OCI-LY7 (cell line): ENCODE data around the gene SMG6. TPM values are rescaled to one million over a fixed set of nuclear protein-coding genes. Genes with fewer than 3 reads are reported as not detected.

Experiments used
- BruUV-seq: library from RNA; stranded (reverse); fragments of 400-500 nt; replicated peaks from 2 replicates; lab custom pipeline; 2021; lab: Mats Ljungman, UMichigan
- CTCF ChIA-PET: fragments of 300-600 bp; sonication (Branson Sonifier 250); formaldehyde crosslinking; loops from one replicate; lab custom pipeline; 2022; ENCODE audit warnings: antibody characterized with exemption; ENCODE audit not compliant: unreplicated experiment; lab: Charles Lee
- POLR2A ChIA-PET: fragments of 300-600 bp; sonication (Branson Sonifier 250); formaldehyde crosslinking; loops from one replicate; lab custom pipeline; 2022; ENCODE audit warnings: antibody characterized with exemption; lab: Charles Lee
- DNase-seq: peaks from one replicate; pipeline ENCODE4 v3.0.0-alpha.2; 2015; ENCODE audit warnings: low spot score
- H2AFZ ChIP-seq: fragments of 200-600 bp; sonication (generic), shearing (Covaris generic); 2 replicates; pipeline ENCODE4 v1.6.1; 2014; ENCODE audit warnings: mild to moderate bottlenecking, antibody characterized with exemption, low read length, moderate library complexity
- H3K27ac ChIP-seq: fragments of 200-600 bp; sonication (generic); 2 replicates; pipeline ENCODE4 v1.5.1; 2014; ENCODE audit warnings: mixed run types, low read depth, mild to moderate bottlenecking, moderate library complexity, low read length, inconsistent platforms; ENCODE audit not compliant: poor library complexity, severe bottlenecking
- H3K36me3 ChIP-seq: fragments of 200-600 bp; sonication (generic); 2 replicates; pipeline ENCODE4 v1.6.1; 2014; ENCODE audit warnings: mild to moderate bottlenecking, antibody characterized with exemption, low read length, moderate library complexity, mixed read lengths; ENCODE audit not compliant: insufficient read depth
- H3K4me1 ChIP-seq: fragments of 200-600 bp; sonication (generic); 2 replicates; pipeline ENCODE4 v1.5.1; 2014; ENCODE audit warnings: mild to moderate bottlenecking, low read length; ENCODE audit not compliant: insufficient read depth, poor library complexity, severe bottlenecking
- H3K4me2 ChIP-seq: fragments of 200-600 bp; sonication (generic); 2 replicates; pipeline ENCODE4 v1.6.1; 2014; ENCODE audit warnings: mild to moderate bottlenecking, low read length
- H3K4me3 ChIP-seq: fragments of 200-600 bp; sonication (generic); 2 replicates; pipeline ENCODE4 v1.5.1; 2014; ENCODE audit warnings: mild to moderate bottlenecking, low read depth, low read length; ENCODE audit not compliant: poor library complexity, severe bottlenecking
- H3K79me2 ChIP-seq: fragments of 200-600 bp; sonication (generic); 2 replicates; pipeline ENCODE4 v1.6.1; 2016; ENCODE audit warnings: low read depth, mild to moderate bottlenecking, low read length, moderate library complexity, mixed read lengths; ENCODE audit not compliant: insufficient read depth
- H3K9me2 ChIP-seq: fragments of 200-600 bp; sonication (generic); 2 replicates; pipeline ENCODE4 v1.6.1; 2016; ENCODE audit warnings: mild to moderate bottlenecking, low read length, mixed read lengths; ENCODE audit not compliant: insufficient read depth
- H3K9me3 ChIP-seq: fragments of 200-600 bp; sonication (generic); 2 replicates; pipeline ENCODE4 v1.6.1; 2014; ENCODE audit warnings: mild to moderate bottlenecking, mixed run types, low read length, mixed read lengths
- H4K20me1 ChIP-seq: fragments of 200-600 bp; sonication (generic); 2 replicates; pipeline ENCODE4 v1.6.1; 2014; ENCODE audit warnings: mild to moderate bottlenecking, antibody characterized with exemption, low read length, moderate library complexity, mixed read lengths; ENCODE audit not compliant: insufficient read depth
- EZH2phosphoT487 ChIP-seq: fragments of 200-600 bp; sonication (generic); IDR thresholded peaks from 2 replicates; pipeline ENCODE4 v1.6.1; 2018; ENCODE audit warnings: low read depth, borderline replicate concordance, mild to moderate bottlenecking, mixed run types, antibody characterized with exemption, low read length, moderate library complexity, mixed read lengths
- intact Hi-C: fragments of 100-400 bp; cut with micrococcal nuclease; formaldehyde crosslinking; loops from one replicate; pipeline ENCODE4 v1.10.0; 2022; ENCODE audit not compliant: unreplicated experiment
- total RNA-seq, 2 experiments: library from RNA; depleted of rRNA in 1 of 2; stranded (reverse); fragments of >200 nt in 1 of 2; shearing (Covaris generic) in 1 of 2; gene quantifications; 2 replicates each; pipeline ENCODE4 v1.2.3, GENCODE V29; 2014 to 2022
- TF ChIP-seq, protein P1 (sequence below): fragments of 200-600 bp; sonication (generic); conservative IDR thresholded peaks from 2 replicates; pipeline ENCODE4 v1.5.1; 2014; ENCODE audit warnings: mild to moderate bottlenecking, antibody characterized with exemption, low read length, moderate library complexity, mixed read lengths

Gene SMG6
- total RNA-seq, 2 experiments from 2014 or later: 12.5 to 17.8 TPM

DNA sequence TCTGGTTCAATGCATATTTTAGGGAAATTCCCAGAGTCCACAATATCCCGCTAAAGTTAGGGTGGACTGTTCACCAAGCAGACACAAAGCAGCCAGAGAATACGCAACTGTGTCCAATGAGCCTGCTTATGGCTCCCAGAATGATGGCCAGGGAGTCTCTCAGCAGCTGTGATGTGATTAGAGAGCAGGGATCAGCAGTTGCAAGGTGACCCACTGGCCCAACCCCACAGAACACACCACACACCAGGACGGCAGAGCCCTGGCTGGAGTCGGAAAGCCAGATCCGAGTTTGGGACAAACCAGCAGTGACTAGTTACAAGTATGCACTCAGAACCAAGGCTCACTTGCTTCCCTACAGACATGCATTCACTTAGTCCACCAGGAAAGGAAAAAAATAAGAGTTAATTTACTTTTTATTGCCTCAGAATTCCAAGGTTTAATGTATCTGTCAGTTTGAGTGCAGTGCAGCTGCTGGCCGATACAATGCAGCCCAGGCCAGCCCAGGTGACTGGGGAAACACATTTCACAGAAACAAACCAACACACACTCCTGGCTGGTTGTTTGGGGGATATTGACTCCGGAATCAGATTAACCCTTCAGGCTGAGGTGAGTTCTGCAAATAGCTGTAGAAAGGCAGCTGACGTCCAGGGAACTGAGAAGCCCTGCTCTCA lies 127.0 kb downstream of the SMG6 start:
- H3K4me2 ChIP-seq: no peak overlapping the region
- no peaks in the 10 kb centered on the region for H3K9me3 ChIP-seq
- H3K9me2 ChIP-seq: no peaks in the 10 kb centered on the region
- TF ChIP-seq, protein P1, sequence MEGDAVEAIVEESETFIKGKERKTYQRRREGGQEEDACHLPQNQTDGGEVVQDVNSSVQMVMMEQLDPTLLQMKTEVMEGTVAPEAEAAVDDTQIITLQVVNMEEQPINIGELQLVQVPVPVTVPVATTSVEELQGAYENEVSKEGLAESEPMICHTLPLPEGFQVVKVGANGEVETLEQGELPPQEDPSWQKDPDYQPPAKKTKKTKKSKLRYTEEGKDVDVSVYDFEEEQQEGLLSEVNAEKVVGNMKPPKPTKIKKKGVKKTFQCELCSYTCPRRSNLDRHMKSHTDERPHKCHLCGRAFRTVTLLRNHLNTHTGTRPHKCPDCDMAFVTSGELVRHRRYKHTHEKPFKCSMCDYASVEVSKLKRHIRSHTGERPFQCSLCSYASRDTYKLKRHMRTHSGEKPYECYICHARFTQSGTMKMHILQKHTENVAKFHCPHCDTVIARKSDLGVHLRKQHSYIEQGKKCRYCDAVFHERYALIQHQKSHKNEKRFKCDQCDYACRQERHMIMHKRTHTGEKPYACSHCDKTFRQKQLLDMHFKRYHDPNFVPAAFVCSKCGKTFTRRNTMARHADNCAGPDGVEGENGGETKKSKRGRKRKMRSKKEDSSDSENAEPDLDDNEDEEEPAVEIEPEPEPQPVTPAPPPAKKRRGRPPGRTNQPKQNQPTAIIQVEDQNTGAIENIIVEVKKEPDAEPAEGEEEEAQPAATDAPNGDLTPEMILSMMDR: no peak
- no peak for TF ChIP-seq EZH2phosphoT487
- H2AFZ ChIP-seq: no peak overlapping the region
- no peak overlapping the region for H3K4me3 ChIP-seq
- no peaks in the 10 kb centered on the region for H3K79me2 ChIP-seq
- POLR2A ChIA-PET: interaction anchor here (0.6 kb wide), 1 partner anchor 98 kb away, joined by 3 read pairs; no protein-coding TSS in a partner anchor
- intact Hi-C loops: no loop called here
- H4K20me1 ChIP-seq: no peaks in the 10 kb centered on the region
- no peaks in the 10 kb centered on the region for H3K36me3 ChIP-seq
- CTCF ChIA-PET: no interaction called here
- no peak for DNase-seq
- no peaks in the 10 kb centered on the region for H3K4me1 ChIP-seq
- no peak overlapping the region for H3K27ac ChIP-seq
- BruUV-seq: no TSS peak

DNA sequence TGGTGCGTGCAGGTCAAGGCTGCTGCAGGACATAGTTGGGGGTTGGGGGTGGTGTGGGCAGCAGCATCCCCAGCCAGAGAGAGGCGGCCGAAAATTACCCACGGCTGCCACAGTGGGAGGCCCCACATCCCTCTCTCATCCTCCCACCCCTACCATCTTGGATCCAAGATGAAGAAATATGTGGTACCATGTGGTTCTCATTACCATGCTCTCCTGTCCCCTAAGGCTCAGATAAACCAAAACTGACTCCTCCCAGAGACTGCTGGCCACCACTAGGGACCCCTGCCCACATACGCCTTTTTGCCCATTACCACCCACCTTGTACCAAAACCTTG lies 128.3 kb downstream of the SMG6 start:
- intact Hi-C loops: no loop called here
- ChIA-PET CTCF (no interaction called here), POLR2A (no interaction called here)
- no peak for DNase-seq
- H3K36me3 ChIP-seq: no peaks in the 10 kb centered on the region
- TF ChIP-seq EZH2phosphoT487: no peak
- TF ChIP-seq, protein P1: no peak
- no peaks in the 10 kb centered on the region for H3K9me2 ChIP-seq
- BruUV-seq: no TSS peak
- H3K79me2 ChIP-seq: no peaks in the 10 kb centered on the region
- no peak overlapping the region for H3K4me3 ChIP-seq
- H3K9me3 ChIP-seq: no peaks in the 10 kb centered on the region
- no peak overlapping the region for H3K27ac ChIP-seq
- no peaks in the 10 kb centered on the region for H3K4me1 ChIP-seq
- H4K20me1 ChIP-seq: no peaks in the 10 kb centered on the region
- no peak overlapping the region for H2AFZ ChIP-seq
- no peak overlapping the region for H3K4me2 ChIP-seq

DNA sequence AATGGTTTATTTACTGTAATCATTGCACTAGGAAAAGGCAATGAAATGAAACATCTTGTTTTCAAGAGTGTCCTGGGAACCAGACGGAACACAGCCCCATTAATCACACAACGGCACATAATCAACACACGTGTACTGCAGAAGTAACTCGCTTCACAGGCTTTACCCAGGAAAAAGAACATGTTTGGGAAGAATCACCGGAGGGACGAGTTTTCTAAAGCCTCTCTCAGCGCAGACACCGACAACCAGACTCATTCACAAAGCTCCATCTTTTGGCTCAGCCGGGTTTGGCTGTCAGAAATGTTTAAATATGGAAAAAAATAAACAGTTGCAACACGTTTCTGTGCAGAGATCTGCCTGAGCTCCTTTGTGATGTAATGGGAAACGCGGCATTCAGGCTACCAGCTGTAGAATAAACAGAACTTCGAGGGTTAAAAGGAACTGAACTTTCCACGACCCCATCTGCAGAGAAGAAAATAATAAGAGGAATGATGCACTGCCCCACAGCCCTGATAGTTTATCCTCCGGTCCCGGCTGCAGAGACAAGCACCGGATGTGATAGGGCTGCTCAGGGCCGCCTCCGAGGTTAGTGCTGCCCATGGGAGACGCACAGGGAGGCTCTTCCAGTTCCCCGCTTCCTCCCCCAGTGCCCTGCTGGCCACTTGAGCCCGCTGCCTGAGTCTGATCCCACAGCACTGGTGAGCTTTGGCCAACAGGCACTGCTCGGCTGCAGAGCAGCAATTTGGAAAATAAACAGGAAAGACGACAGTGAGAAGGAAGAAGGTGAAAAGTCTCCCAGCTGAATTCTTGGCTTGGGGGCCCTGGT lies 128.9 kb downstream of the SMG6 start:
- Histone ChIP-seq H3K4me3 (no peak overlapping the region), H3K4me1 (no peaks in the 10 kb centered on the region), H3K36me3 (peaks cover 3% of the 10 kb centered on the region; the same call in 1 of the 2 replicates), H2AFZ (no peak overlapping the region), H3K9me3 (no peaks in the 10 kb centered on the region), H3K79me2 (no peaks in the 10 kb centered on the region), H4K20me1 (no peaks in the 10 kb centered on the region), H3K27ac (no peak overlapping the region), H3K4me2 (no peak overlapping the region), H3K9me2 (no peaks in the 10 kb centered on the region)
- DNase-seq: no peak
- intact Hi-C loops: no loop called here
- ChIA-PET CTCF (no interaction called here), POLR2A (no interaction called here)
- TF ChIP-seq, protein P1: no peak
- no peak for TF ChIP-seq EZH2phosphoT487
- BruUV-seq: no TSS peak
